HepG2 (cell line): ENCODE results near the gene PPP1R3C. TPM values are rescaled to one million over a fixed set of nuclear protein-coding genes. Genes with fewer than 3 reads are reported as not detected.

ENCODE experiments used
- ARHGAP35 ChIP-seq: sonication (generic); formaldehyde crosslinking; IDR thresholded peaks from 2 replicates; pipeline ENCODE4 v1.9.0; 2022; ENCODE audit warnings: mild to moderate bottlenecking, inconsistent platforms, moderate library complexity, missing genetic modification reagents, borderline replicate concordance
- ARNTL ChIP-seq: sonication (generic); formaldehyde crosslinking; IDR thresholded peaks from 2 replicates; pipeline ENCODE4 v1.4.0; 2020; ENCODE audit warnings: mild to moderate bottlenecking, missing genetic modification reagents
- BRD4 ChIP-seq: sonication (generic); formaldehyde crosslinking; IDR thresholded peaks from 2 replicates; pipeline ENCODE4 v1.4.0; 2020; ENCODE audit warnings: missing genetic modification reagents
- CBFB ChIP-seq: sonication (generic); formaldehyde crosslinking; IDR thresholded peaks from 2 replicates; pipeline ENCODE4 v1.4.0; 2020; ENCODE audit warnings: missing genetic modification reagents
- CREB1 ChIP-seq, 2 experiments: fragments of 450-650 bp in 1 of 2; IDR thresholded peaks; 2 replicates each; pipeline ENCODE4 v1.6.1; 2016 to 2017; ENCODE audit warnings: control low read depth in 1 of 2, mild to moderate bottlenecking in 1 of 2, missing compliant biosample characterization in 1 of 2, missing genetic modification characterization in 1 of 2
- ELF3 ChIP-seq: IDR thresholded peaks from 2 replicates; pipeline ENCODE4 v1.6.1; 2016; ENCODE audit warnings: missing genetic modification reagents, missing compliant biosample characterization
- GMEB2 ChIP-seq: IDR thresholded peaks from 2 replicates; pipeline ENCODE4 v1.6.1; 2016; ENCODE audit warnings: missing biosample characterization, missing genetic modification reagents, low read depth
- GPN1 ChIP-seq: sonication (generic); formaldehyde crosslinking; IDR thresholded peaks from 2 replicates; pipeline ENCODE4 v1.5.1; 2020; ENCODE audit warnings: missing genetic modification reagents, borderline replicate concordance
- HOXA7 ChIP-seq: sonication (generic); formaldehyde crosslinking; IDR thresholded peaks from 2 replicates; pipeline ENCODE4 v1.8.1; 2022; ENCODE audit warnings: mild to moderate bottlenecking, missing genetic modification reagents, moderate library complexity
- MIER2 ChIP-seq: IDR thresholded peaks from 2 replicates; pipeline ENCODE4 v1.6.1; 2016; ENCODE audit warnings: missing biosample characterization, missing genetic modification reagents
- MLX ChIP-seq: IDR thresholded peaks from 2 replicates; pipeline ENCODE4 v1.6.1; 2016
- MYNN ChIP-seq: sonication (generic); formaldehyde crosslinking; IDR thresholded peaks from 2 replicates; pipeline ENCODE4 v1.4.0; 2020; ENCODE audit warnings: mild to moderate bottlenecking, low read depth, missing genetic modification reagents
- NFE2L1 ChIP-seq: sonication (generic); formaldehyde crosslinking; IDR thresholded peaks from 2 replicates; pipeline ENCODE4 v1.4.0; 2020; ENCODE audit warnings: missing genetic modification reagents, mild to moderate bottlenecking, borderline replicate concordance
- PHF8 ChIP-seq: sonication (generic); formaldehyde crosslinking; IDR thresholded peaks from 2 replicates; pipeline ENCODE4 v1.5.0; 2020; ENCODE audit warnings: missing genetic modification reagents
- RFX3 ChIP-seq: IDR thresholded peaks from 2 replicates; pipeline ENCODE4 v1.6.1; 2016; ENCODE audit warnings: missing biosample characterization, missing genetic modification reagents
- SRSF4 ChIP-seq: fragments of 200-400 bp; formaldehyde crosslinking; IDR thresholded peaks from one replicate; pipeline ENCODE4 v1.6.1; 2018; ENCODE audit warnings: mild to moderate bottlenecking, low read depth, low read length, moderate library complexity; ENCODE audit not compliant: poor library complexity, severe bottlenecking
- ZBTB1 ChIP-seq: sonication (generic); formaldehyde crosslinking; IDR thresholded peaks from 2 replicates; pipeline ENCODE4 v1.4.0; 2020; ENCODE audit warnings: missing genetic modification reagents, borderline replicate concordance
- ZNF138 ChIP-seq: sonication (generic); formaldehyde crosslinking; IDR thresholded peaks from 2 replicates; pipeline ENCODE4 v1.5.0; 2020; ENCODE audit warnings: mild to moderate bottlenecking, low read depth, missing genetic modification reagents
- ZNF496 ChIP-seq: sonication (generic); formaldehyde crosslinking; IDR thresholded peaks from 2 replicates; pipeline ENCODE4 v1.8.1; 2023; ENCODE audit warnings: mild to moderate bottlenecking, moderate library complexity, missing genetic modification reagents; ENCODE audit not compliant: insufficient replicate concordance
- ZNF607 ChIP-seq: sonication (generic); formaldehyde crosslinking; IDR thresholded peaks from 2 replicates; pipeline ENCODE4 v1.5.1; 2020; ENCODE audit warnings: missing genetic modification reagents, mild to moderate bottlenecking, borderline replicate concordance
- ZNF646 ChIP-seq: sonication (generic); formaldehyde crosslinking; IDR thresholded peaks from 2 replicates; pipeline ENCODE4 v1.9.0; 2021; ENCODE audit warnings: mild to moderate bottlenecking, missing genetic modification reagents
- polyA plus RNA-seq, 8 experiments: library from polyadenylated mRNA; depleted of rRNA in 3 of 8; stranded (reverse) in 7 of 8; unstranded in 1 of 8; fragments of >200 nt; fragmentation: Illumina TruSeq in 4 of 8; extraction: Trizol in 4 of 8; gene quantifications; 2 replicates each; pipeline versions ENCODE4 v1.2.1 to v1.2.3, GENCODE V29; 2011 to 2016; ENCODE audit warnings: low read depth in 4 of 8, missing spikeins in 1 of 8, mixed read lengths in 1 of 8; ENCODE audit not compliant: insufficient read depth in 1 of 8
- total RNA-seq, 5 experiments: library from RNA; depleted of rRNA; stranded (reverse); fragments of >200 nt; fragmentation: Illumina TruSeq; extraction: Trizol; gene quantifications; 2 replicates each; pipeline ENCODE4 v1.2.3, GENCODE V29; 2016; ENCODE audit warnings: low read depth in 1 of 5

Gene PPP1R3C
- total and polyA plus RNA-seq, 2 of the 13 experiments (the other 11 are each of a cell fraction or from before 2014, with no cell fraction given): 13.3 to 14.8 TPM

GRCh38 chr10:91635401-91636400 lies 2.8 kb upstream of the PPP1R3C start (continued):
- no peak for TF ChIP-seq SRSF4
- TF ChIP-seq GMEB2 (CRISPR knock-in tag): no peak
- TF ChIP-seq ZBTB1 (CRISPR knock-in tag): no peak
- no peak for TF ChIP-seq RFX3
- no peak for TF ChIP-seq CBFB
- peak; percentile 35; the same call in 1 of the 2 replicates for TF ChIP-seq ELF3 (CRISPR knock-in tag)
- TF ChIP-seq HOXA7 (CRISPR knock-in tag): no peak
- no peak for TF ChIP-seq ZNF496 (CRISPR knock-in tag)
- no peak for TF ChIP-seq ARNTL (CRISPR knock-in tag)
- no peak for TF ChIP-seq ZNF138 (CRISPR knock-in tag)
- no peak for TF ChIP-seq MLX
- no peak for TF ChIP-seq ARHGAP35 (CRISPR knock-in tag)
- no peak for TF ChIP-seq BRD4
- no peak for TF ChIP-seq CREB1 (IDR thresholded peaks at IDR 0.05)
- no peak for TF ChIP-seq CREB1 (CRISPR knock-in tag; IDR thresholded peaks at IDR 0.05)
- no peak for TF ChIP-seq MYNN (CRISPR knock-in tag)
- TF ChIP-seq MIER2 (CRISPR knock-in tag): peak; percentile 66; the same call in 1 of the 2 replicates
- no peak for TF ChIP-seq PHF8 (CRISPR knock-in tag)
- TF ChIP-seq ZNF646: no peak
- no peak for TF ChIP-seq ZNF607 (CRISPR knock-in tag)
- TF ChIP-seq NFE2L1: no peak
- no peak for TF ChIP-seq GPN1
